ENCODE data around the gene CCDC34. TPM values are rescaled to one million over a fixed set of nuclear protein-coding genes. Genes with fewer than 3 reads are reported as not detected.

CCDC34 gene
- total RNA-seq, 1 experiment from 2014 or later = 18.7 TPM

DNA sequence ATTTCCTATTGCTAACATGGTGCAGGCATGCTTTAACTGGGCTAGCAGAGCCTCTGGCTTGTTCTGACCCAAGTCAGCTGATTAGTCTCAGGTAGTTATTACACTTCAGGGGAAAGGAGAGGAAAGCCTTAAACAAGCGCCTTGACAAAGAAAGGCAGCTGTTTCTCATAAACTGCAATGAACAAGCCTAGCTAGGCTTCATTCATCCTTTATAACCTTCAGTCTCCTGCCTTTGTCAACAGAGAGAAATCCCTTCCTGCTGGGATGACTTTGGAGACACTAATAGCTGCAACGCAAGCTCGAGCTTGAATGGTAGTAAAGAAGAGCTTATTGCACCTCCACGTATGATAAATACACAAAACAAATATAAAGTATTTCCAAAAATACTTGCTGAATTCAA lies 68.4 kb downstream of the CCDC34 start:
- Histone ChIP-seq H2AFZ (ENCODE audit: low read depth, low read length, poor library complexity, severe bottlenecking) (no peak overlapping the region), H3K9me2 (ENCODE audit: insufficient read depth) (no peaks in the 10 kb centered on the region), H3K79me2 (ENCODE audit: insufficient read depth, low read length) (no peaks in the 10 kb centered on the region), H3K27me3 (ENCODE audit: insufficient read depth, low read length) (no peaks in the 10 kb centered on the region), H3K27ac (ENCODE audit: low read depth, low read length) (no peak overlapping the region), H3K36me3 (ENCODE audit: control insufficient read depth in 1 of 2, insufficient read depth in 2 of 2, low read length in 2 of 2) (no peaks in the 10 kb centered on the region), H3K9ac (ENCODE audit: low read length) (no peak overlapping the region), H3K4me2 (ENCODE audit: low read length) (no peak overlapping the region), H4K20me1 (ENCODE audit: insufficient read depth) (no peaks in the 10 kb centered on the region), H3K4me3 (replicated peaks in 1 of 2; ENCODE audit: low read depth in 1 of 2, low read length in 2 of 2) (no peak overlapping the region), H3K9me3 (ENCODE audit: control insufficient read depth in 1 of 2, insufficient read depth in 1 of 2, low read depth in 1 of 2, low read length in 2 of 2) (peaks cover 11% of the 10 kb centered on the region in 2 experiments; a peak in 2 of 4 replicates), H3K4me1 (ENCODE audit: control insufficient read depth in 1 of 2, insufficient read depth in 2 of 2, low read length in 2 of 2) (no peaks in the 10 kb centered on the region)
- intact Hi-C loops (cut with micrococcal nuclease) = loop anchor here (5.0 to 10.0 kb wide), 2 partner anchors 112 to 190 kb away; no protein-coding TSS in a partner anchor
- ATAC-seq (no peak), DNase-seq (ENCODE audit: low read depth, low spot score) (no peak)
- POLR2A ChIA-PET = no interaction called here
- BruUV-seq (replicated peaks) = no TSS peak
- CTCF ChIA-PET = interaction anchor here (1.3 kb wide), 1 partner anchor 84 kb away, joined by 3 read pairs; no protein-coding TSS in a partner anchor
- TF ChIP-seq POLR2A (IDR thresholded peaks at IDR 0.05; ENCODE audit: borderline replicate concordance, extremely low read depth, insufficient read depth, insufficient read length) (no peak), EZH2phosphoT487 (IDR thresholded peaks at IDR 0.05; ENCODE audit: borderline replicate concordance) (no peak), ZNF274 (IDR thresholded peaks at IDR 0.05; ENCODE audit: low read depth, low read length) (no peak), CBX3 (IDR thresholded peaks at IDR 0.05; ENCODE audit: low read depth) (no peak), POLR2AphosphoS5 (IDR thresholded peaks at IDR 0.05; ENCODE audit: low read depth, low read length) (no peak), RAD21 (IDR thresholded peaks at IDR 0.05; ENCODE audit: low read depth) (no peak)
- TF ChIP-seq, protein P1, sequence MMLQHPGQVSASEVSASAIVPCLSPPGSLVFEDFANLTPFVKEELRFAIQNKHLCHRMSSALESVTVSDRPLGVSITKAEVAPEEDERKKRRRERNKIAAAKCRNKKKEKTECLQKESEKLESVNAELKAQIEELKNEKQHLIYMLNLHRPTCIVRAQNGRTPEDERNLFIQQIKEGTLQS (IDR thresholded peaks at IDR 0.05) = no peak
- RAD21 ChIA-PET (ENCODE audit: low non-redundant PET in 1 of 2, low total read pairs in 2 of 2, uncharacterized antibody in 2 of 2, unreplicated experiment in 2 of 2) = no interaction called here

DNA sequence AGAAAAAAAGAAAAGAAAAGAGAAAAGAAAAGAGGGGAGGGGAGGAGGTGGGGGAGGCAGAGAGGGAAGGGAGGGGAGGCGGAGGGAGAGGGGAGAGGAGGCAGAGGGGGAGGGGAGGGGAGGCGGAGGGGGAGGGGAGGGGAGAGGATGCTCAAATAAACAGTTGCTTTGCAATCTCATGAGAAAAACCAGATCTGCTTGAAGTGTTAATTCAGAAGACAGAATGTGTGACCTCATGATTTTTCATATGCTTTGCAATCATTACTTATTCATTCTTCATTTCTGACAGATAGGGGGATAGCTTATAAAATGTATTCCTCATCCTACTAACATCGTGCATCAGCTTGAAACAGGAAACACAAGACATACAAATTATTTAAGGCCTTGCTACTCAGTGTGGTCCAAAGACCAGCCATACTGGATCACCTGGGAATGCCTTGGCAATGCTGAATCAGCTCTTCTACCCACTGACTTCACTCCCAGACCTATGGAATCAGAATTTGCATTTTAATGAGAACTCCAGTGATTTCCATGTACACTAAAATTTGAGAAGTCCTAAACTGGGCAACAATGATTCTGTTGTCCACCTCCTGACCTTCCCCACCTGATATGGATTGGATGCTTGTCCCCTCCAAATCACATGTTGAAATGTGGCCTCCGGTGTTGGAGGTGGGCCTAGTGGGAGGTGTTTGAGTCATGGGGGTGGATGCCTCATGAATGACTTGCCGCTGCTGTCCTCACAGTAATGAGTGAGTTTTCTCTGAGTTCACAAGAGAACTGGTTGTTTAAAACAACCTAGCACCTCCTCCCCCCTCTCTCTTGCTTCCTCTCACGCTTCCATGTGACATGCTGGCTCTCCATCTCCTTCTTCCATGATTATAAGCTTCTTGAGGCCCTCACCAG lies 69.2 kb downstream of the CCDC34 start:
- intact Hi-C loops (cut with micrococcal nuclease) = loop anchor here (10.0 kb wide), 1 partner anchor 191 kb away; no protein-coding TSS in a partner anchor
- no peaks in the 10 kb centered on the region for H4K20me1 ChIP-seq (ENCODE audit: insufficient read depth)
- H3K9me3 ChIP-seq (ENCODE audit: control insufficient read depth in 1 of 2, insufficient read depth in 1 of 2, low read depth in 1 of 2, low read length in 2 of 2) = peaks cover 11% of the 10 kb centered on the region in 2 experiments; a peak in 2 of 4 replicates
- no peaks in the 10 kb centered on the region for H3K4me1 ChIP-seq (ENCODE audit: control insufficient read depth in 1 of 2, insufficient read depth in 2 of 2, low read length in 2 of 2)
- POLR2A ChIA-PET = no interaction called here
- no TSS peak for BruUV-seq (replicated peaks)
- DNase-seq (ENCODE audit: low read depth, low spot score) (no peak), ATAC-seq (no peak)
- H3K4me2 ChIP-seq (ENCODE audit: low read length) = no peak overlapping the region
- H3K9me2 ChIP-seq (ENCODE audit: insufficient read depth) = no peaks in the 10 kb centered on the region
- H2AFZ ChIP-seq (ENCODE audit: low read depth, low read length, poor library complexity, severe bottlenecking) = no peak overlapping the region
- CTCF ChIA-PET = interaction anchor here (1.3 kb wide), 1 partner anchor 83 kb away, joined by 3 read pairs; no protein-coding TSS in a partner anchor
- H3K36me3 ChIP-seq (ENCODE audit: control insufficient read depth in 1 of 2, insufficient read depth in 2 of 2, low read length in 2 of 2) = no peaks in the 10 kb centered on the region
- no peak overlapping the region for H3K9ac ChIP-seq (ENCODE audit: low read length)
- H3K27ac ChIP-seq (ENCODE audit: low read depth, low read length) = no peak overlapping the region
- RAD21 ChIA-PET (ENCODE audit: low non-redundant PET in 1 of 2, low total read pairs in 2 of 2, uncharacterized antibody in 2 of 2, unreplicated experiment in 2 of 2) = no interaction called here
- H3K4me3 ChIP-seq (replicated peaks in 1 of 2; ENCODE audit: low read depth in 1 of 2, low read length in 2 of 2) = no peak overlapping the region
- no peaks in the 10 kb centered on the region for H3K79me2 ChIP-seq (ENCODE audit: insufficient read depth, low read length)
- no peaks in the 10 kb centered on the region for H3K27me3 ChIP-seq (ENCODE audit: insufficient read depth, low read length)
- TF ChIP-seq REST (IDR thresholded peaks at IDR 0.05; ENCODE audit: low read depth) = no peak
- no peak for TF ChIP-seq EGR1 (IDR thresholded peaks at IDR 0.05; ENCODE audit: low read depth)
- TF ChIP-seq CBX3 (IDR thresholded peaks at IDR 0.05; ENCODE audit: low read depth) = no peak
- no peak for TF ChIP-seq ZNF274 (IDR thresholded peaks at IDR 0.05; ENCODE audit: low read depth, low read length)
- no peak for TF ChIP-seq EZH2phosphoT487 (IDR thresholded peaks at IDR 0.05; ENCODE audit: borderline replicate concordance)
- TF ChIP-seq, protein P2, sequence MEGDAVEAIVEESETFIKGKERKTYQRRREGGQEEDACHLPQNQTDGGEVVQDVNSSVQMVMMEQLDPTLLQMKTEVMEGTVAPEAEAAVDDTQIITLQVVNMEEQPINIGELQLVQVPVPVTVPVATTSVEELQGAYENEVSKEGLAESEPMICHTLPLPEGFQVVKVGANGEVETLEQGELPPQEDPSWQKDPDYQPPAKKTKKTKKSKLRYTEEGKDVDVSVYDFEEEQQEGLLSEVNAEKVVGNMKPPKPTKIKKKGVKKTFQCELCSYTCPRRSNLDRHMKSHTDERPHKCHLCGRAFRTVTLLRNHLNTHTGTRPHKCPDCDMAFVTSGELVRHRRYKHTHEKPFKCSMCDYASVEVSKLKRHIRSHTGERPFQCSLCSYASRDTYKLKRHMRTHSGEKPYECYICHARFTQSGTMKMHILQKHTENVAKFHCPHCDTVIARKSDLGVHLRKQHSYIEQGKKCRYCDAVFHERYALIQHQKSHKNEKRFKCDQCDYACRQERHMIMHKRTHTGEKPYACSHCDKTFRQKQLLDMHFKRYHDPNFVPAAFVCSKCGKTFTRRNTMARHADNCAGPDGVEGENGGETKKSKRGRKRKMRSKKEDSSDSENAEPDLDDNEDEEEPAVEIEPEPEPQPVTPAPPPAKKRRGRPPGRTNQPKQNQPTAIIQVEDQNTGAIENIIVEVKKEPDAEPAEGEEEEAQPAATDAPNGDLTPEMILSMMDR (IDR thresholded peaks at IDR 0.05 in 2 of 3, conservative IDR thresholded peaks at IDR 0.05 in 1 of 3; ENCODE audit: borderline replicate concordance in 1 of 3, insufficient read depth in 1 of 3, low read depth in 2 of 3, low read length in 2 of 3) = no peak
- no peak for TF ChIP-seq RAD21 (IDR thresholded peaks at IDR 0.05; ENCODE audit: low read depth)
- TF ChIP-seq POLR2AphosphoS5 (IDR thresholded peaks at IDR 0.05; ENCODE audit: low read depth, low read length) = no peak
- TF ChIP-seq, protein P1 (IDR thresholded peaks at IDR 0.05) = no peak
- no peak for TF ChIP-seq POLR2A (IDR thresholded peaks at IDR 0.05; ENCODE audit: borderline replicate concordance, extremely low read depth, insufficient read depth, insufficient read length)

Measured in HCT116 (cell line).